Upper lobe of left lung (tissue), 6 donors: ENCODE measurements around the gene PTN. TPM values are rescaled to one million over a fixed set of nuclear protein-coding genes. Genes with fewer than 3 reads are reported as not detected.

Experiments
- ATAC-seq, 2 donors: fragments of 200-7000 bp; cut with Tn5 transposase; one replicate each; pipeline ENCODE4 v1.9.1; 2022; ENCODE audit warnings: mild to moderate bottlenecking in 2 of 2, moderate library complexity in 2 of 2; ENCODE audit not compliant: low FRiP score in 2 of 2
- DNase-seq, 2 donors: peaks; one replicate each; pipeline ENCODE4 v3.0.0-alpha.2; 2019 to 2020
- H3K27ac ChIP-seq, 4 donors: fragments of 200-600 bp; sonication (generic); one replicate each; pipeline ENCODE4 v1.5.1; 2016 to 2019
- H3K27me3 ChIP-seq, 4 donors: fragments of 200-600 bp; sonication (generic); one replicate each; pipeline ENCODE4 v1.5.1; 2017 to 2019
- H3K36me3 ChIP-seq, 4 donors: fragments of 200-600 bp; sonication (generic); one replicate each; pipeline ENCODE4 v1.5.1; 2016 to 2019
- H3K4me1 ChIP-seq, 4 donors: fragments of 200-600 bp; sonication (generic); one replicate each; pipeline ENCODE4 v1.5.1; 2018 to 2019
- H3K4me3 ChIP-seq, 4 donors: fragments of 200-600 bp; sonication (generic); one replicate each; pipeline ENCODE4 v1.5.1; 2017 to 2019; ENCODE audit warnings: mild to moderate bottlenecking in 2 of 4, moderate library complexity in 1 of 4
- H3K9me3 ChIP-seq, 4 donors: fragments of 200-600 bp; sonication (generic); one replicate each; pipeline ENCODE4 v1.5.1; 2018 to 2019
- EP300 ChIP-seq, 4 donors: sonication (generic); formaldehyde crosslinking; IDR thresholded peaks; one replicate each; pipeline ENCODE4 v1.5.1; 2017; ENCODE audit warnings: antibody characterized with exemption in 4 of 4, control low read depth in 2 of 4
- POLR2A ChIP-seq, 4 donors: fragments of 450-650 bp; IDR thresholded peaks; one replicate each; pipeline ENCODE4 v1.5.1; 2016 to 2017; ENCODE audit warnings: antibody characterized with exemption in 4 of 4, mild to moderate bottlenecking in 2 of 4
- POLR2AphosphoS5 ChIP-seq, 2 donors: sonication (generic); formaldehyde crosslinking; IDR thresholded peaks; one replicate each; pipeline ENCODE4 v1.5.1; 2017; ENCODE audit warnings: antibody characterized with exemption in 2 of 2
- WGBS, 2 donors: methylation state at CpG; one replicate each; pipeline ENCODE4 v1.1.5; 2017 to 2018; 5-methylcytosine and 5-hydroxymethylcytosine counted together
- total RNA-seq, 6 donors: library from RNA; depleted of rRNA in 4 of 6; stranded (reverse); fragments of >200 nt in 4 of 6; gene quantifications; one replicate each; pipeline versions ENCODE4 v1.1.0 to v1.2.1, GENCODE V29; 2016 to 2021
- TF ChIP-seq, protein P1 (sequence below), 6 experiments: fragments of 450-650 bp in 4 of 6; fragments of 200-600 bp in 2 of 6; sonication (generic) in 2 of 6; IDR thresholded peaks; one replicate each; pipeline ENCODE4 v1.5.1; 2016 to 2019; ENCODE audit warnings: antibody characterized with exemption in 6 of 6
- donor health status: DM: no; HTN: no; CAD: no; lungs with moderate emphysema.
- donor health status: DM: no; HTN: yes; CAD: no; lungs with severe emphysema.

Gene PTN
- total RNA-seq, 6 donors from 2014 or later = 2.4 to 10.3 (median 3.3) TPM

DNA sequence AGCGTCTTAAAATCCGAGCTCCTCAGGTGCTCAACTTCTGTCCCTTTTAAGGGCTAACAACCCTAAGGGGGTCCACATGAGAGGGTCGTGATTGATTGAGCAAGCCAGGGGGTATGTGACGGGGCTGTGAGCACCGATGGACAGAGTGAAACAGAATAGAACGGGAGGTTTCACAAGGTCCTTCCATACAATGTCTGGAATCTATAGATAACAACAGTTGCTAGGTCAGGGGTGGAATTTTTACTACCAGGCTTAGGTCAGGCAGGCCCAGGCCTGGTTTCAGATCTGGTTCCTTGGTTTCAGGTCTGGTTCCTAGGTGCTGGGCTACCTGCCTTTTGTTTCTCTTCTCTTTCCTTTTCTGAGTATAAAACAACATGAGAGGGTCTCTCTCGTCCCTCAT is 80.9 kb downstream of the PTN start:
- Histone ChIP-seq H3K9me3 (no peaks in the 10 kb centered on the region), H3K4me1 (no peaks in the 10 kb centered on the region), H3K4me3 (no peak overlapping the region), H3K27me3 (no peaks in the 10 kb centered on the region), H3K36me3 (no peaks in the 10 kb centered on the region), H3K27ac (no peak overlapping the region)
- DNase-seq (no peak), ATAC-seq (no peak)
- TF ChIP-seq EP300 (IDR thresholded peaks at IDR 0.05) (no peak), POLR2AphosphoS5 (IDR thresholded peaks at IDR 0.05) (no peak), POLR2A (IDR thresholded peaks at IDR 0.05) (no peak)
- TF ChIP-seq, protein P1, sequence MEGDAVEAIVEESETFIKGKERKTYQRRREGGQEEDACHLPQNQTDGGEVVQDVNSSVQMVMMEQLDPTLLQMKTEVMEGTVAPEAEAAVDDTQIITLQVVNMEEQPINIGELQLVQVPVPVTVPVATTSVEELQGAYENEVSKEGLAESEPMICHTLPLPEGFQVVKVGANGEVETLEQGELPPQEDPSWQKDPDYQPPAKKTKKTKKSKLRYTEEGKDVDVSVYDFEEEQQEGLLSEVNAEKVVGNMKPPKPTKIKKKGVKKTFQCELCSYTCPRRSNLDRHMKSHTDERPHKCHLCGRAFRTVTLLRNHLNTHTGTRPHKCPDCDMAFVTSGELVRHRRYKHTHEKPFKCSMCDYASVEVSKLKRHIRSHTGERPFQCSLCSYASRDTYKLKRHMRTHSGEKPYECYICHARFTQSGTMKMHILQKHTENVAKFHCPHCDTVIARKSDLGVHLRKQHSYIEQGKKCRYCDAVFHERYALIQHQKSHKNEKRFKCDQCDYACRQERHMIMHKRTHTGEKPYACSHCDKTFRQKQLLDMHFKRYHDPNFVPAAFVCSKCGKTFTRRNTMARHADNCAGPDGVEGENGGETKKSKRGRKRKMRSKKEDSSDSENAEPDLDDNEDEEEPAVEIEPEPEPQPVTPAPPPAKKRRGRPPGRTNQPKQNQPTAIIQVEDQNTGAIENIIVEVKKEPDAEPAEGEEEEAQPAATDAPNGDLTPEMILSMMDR (IDR thresholded peaks at IDR 0.05) = no peak
- WGBS, 2 donors = 87 to 92% methylated on average over 7 of the region's 7 CpGs

DNA sequence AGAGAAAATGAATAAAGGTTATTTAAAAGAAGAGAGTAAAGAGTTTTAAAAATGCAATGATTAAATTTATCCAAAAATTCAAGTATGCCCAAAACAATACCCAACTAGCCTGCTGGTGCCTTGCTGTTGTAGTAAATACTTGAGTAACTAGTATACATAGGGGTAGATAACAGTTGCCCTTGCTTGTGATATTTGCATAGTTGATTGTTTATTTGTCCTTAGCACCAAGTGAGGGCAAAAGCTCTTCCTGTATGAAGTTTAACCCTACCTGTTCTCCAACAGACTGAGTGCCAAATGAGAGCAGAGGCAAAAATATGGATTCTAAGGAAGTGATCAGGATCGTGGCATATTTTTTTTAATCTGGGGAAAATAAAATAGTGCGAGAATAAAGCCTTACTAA is 85.0 kb downstream of the PTN start:
- Histone ChIP-seq H3K27me3 (no peaks in the 10 kb centered on the region), H3K9me3 (no peaks in the 10 kb centered on the region), H3K27ac (no peak overlapping the region), H3K36me3 (no peaks in the 10 kb centered on the region), H3K4me3 (no peak overlapping the region), H3K4me1 (no peaks in the 10 kb centered on the region)
- TF ChIP-seq, protein P1 (IDR thresholded peaks at IDR 0.05) = no peak
- TF ChIP-seq POLR2A (IDR thresholded peaks at IDR 0.05) (no peak), POLR2AphosphoS5 (IDR thresholded peaks at IDR 0.05) (no peak), EP300 (IDR thresholded peaks at IDR 0.05) (no peak)
- DNase-seq = no peak
- no peak for ATAC-seq
- WGBS, 2 donors = 83 to 86% methylated on average over 2 of the region's 2 CpGs

DNA sequence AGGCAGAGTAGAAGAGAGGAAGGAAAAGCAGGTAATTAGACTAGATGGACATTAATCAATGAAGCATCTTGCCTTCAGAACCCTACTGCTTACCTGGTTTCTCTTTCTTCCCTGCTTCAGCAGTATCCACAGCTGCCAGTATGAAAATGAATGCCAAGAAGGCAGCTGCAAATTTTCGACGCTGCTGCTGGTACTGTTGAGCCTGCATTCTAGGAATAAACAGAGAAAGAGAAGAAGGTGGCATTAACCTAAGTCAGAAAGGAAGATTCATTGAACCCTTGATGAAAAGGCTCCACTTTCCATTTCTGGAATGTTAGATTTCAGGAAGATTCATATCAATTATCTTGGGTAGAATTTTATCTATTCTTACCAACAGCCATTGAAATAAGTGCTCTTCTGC is 88.8 kb downstream of the PTN start:
- Histone ChIP-seq H3K4me1 (no peaks in the 10 kb centered on the region), H3K27ac (no peak overlapping the region), H3K4me3 (no peak overlapping the region), H3K27me3 (no peaks in the 10 kb centered on the region), H3K9me3 (no peaks in the 10 kb centered on the region), H3K36me3 (no peaks in the 10 kb centered on the region)
- WGBS, 2 donors = 75 to 84% methylated on average over 2 of the region's 2 CpGs
- ATAC-seq (no peak), DNase-seq (no peak)
- no peak for TF ChIP-seq POLR2A (IDR thresholded peaks at IDR 0.05)
- TF ChIP-seq, protein P1 (IDR thresholded peaks at IDR 0.05) = no peak
- TF ChIP-seq POLR2AphosphoS5 (IDR thresholded peaks at IDR 0.05) = no peak
- no peak for TF ChIP-seq EP300 (IDR thresholded peaks at IDR 0.05)

DNA sequence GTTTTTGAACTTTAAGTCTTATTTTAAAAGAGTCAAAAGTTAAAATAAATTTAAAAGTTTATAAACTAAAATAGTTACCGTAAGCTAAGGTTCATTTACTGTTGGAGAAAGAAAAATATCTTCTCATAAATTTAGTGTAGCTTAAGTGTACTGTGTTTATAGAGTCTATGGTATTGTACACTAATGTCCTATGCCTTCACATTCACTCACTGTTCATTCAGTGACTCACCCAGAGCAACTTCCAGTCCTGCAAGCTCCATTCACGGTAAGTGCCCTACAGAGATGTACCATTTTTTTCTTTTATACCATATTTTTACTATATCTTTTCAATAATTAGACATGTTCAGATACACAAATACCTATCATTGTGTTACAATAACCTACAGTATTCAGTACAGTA is 97.6 kb downstream of the PTN start:
- H3K27me3 ChIP-seq = no peaks in the 10 kb centered on the region
- no peak for DNase-seq
- no peak for TF ChIP-seq POLR2AphosphoS5 (IDR thresholded peaks at IDR 0.05)
- no peaks in the 10 kb centered on the region for H3K4me1 ChIP-seq
- 92 to 94% methylated on average over 2 of the region's 2 CpGs for WGBS, 2 donors
- no peaks in the 10 kb centered on the region for H3K36me3 ChIP-seq
- no peaks in the 10 kb centered on the region for H3K9me3 ChIP-seq
- no peak overlapping the region for H3K4me3 ChIP-seq
- no peak overlapping the region for H3K27ac ChIP-seq
- no peak for ATAC-seq

DNA sequence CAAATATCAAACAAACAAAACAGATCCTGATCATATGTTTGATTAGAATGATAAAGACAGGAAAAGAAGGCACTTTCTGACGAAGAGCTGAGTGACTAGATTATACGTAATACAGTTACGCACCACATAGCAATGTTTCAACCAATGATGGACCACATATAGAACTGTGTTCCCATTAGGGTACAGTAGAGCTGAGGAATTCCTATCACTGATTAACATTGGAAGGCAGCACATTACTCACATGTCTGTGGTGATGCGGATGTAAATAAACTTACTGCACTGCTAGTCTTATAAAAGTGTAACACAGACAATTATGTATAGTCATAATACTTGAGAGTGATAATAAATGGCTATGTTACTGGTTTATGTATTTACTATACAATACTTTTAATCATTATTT is 98.3 kb downstream of the PTN start:
- no peaks in the 10 kb centered on the region for H3K27me3 ChIP-seq
- TF ChIP-seq, protein P1 (IDR thresholded peaks at IDR 0.05) = no peak
- TF ChIP-seq POLR2AphosphoS5 (IDR thresholded peaks at IDR 0.05) = no peak
- no peak for TF ChIP-seq POLR2A (IDR thresholded peaks at IDR 0.05)
- no peak for TF ChIP-seq EP300 (IDR thresholded peaks at IDR 0.05)
- no peak overlapping the region for H3K27ac ChIP-seq
- ATAC-seq (no peak), DNase-seq (no peak)
- H3K4me3 ChIP-seq = no peak overlapping the region
- H3K4me1 ChIP-seq = no peaks in the 10 kb centered on the region
- no peaks in the 10 kb centered on the region for H3K9me3 ChIP-seq
- 86 to 91% methylated on average over 4 of the region's 4 CpGs for WGBS, 2 donors
- H3K36me3 ChIP-seq = no peaks in the 10 kb centered on the region
